ENCODE results near the gene USP12.

Gene USP12

DNA sequence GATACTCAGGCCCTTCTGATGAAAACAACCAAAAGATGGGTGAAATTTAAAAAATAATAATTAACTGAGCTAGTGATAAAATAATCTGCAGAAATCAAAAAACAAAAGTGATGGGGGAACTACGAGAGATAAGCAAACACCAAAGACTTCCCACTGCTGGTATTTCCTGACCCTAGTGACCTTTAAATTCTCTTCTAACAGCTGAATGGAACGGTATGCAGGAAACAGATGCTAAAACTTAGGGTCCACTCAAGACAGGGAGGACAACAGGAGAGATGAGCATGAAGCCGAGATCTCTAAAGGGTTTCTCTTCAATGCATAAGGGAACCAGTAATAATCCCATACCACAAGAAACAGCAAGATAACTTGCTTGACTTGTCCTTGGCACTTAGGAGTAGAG, 50.8 kb downstream of the USP12 start:
- DNase-seq (ENCODE audit: low read depth), result no peak

DNA sequence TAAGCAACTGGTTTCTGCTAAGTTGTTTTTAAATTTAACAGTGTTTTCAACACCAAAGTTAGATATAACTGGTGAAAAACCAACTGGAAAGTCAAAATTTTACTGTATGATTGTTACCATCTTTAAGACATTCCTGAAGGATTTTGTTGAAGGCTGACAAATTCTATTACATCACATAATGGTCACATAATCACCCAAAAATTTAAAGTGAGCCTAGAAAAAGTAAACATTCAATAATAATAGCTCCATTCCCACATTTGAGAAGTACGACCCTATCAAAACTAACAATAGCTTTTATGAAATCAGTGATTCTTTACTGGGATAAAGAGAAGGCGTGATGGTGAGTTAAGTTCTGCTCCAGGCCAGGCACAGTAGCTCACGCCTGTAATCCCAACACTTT, 51.6 kb downstream of the USP12 start:
- DNase-seq (ENCODE audit: low read depth), result no peak

DNA sequence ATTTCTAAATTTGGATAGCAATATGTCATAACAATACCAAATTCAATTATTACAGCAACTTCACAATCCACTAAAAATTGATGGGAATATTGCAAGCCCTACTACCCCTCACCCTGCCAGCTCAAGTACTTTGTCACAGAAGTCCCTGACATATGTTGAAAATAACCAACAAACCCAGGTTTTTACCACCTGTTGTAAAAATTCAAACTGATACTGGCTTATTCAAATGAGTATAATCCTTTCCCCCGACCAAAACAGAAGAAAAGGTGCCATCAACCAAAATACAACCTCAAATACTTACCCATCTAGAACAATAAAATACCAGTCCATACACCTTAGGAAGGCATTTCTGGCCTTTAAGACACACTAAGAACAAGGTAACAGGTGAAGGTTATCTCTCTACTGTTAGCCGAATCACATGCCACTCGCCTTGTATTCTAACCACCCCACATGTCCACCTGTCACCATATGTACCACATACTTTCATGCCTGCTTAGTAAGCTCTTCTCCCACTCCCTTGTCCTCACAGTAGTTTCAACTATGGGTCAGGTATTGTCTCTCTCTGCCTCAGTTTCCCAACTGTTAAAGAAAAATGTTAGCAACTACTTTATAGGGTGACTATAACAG, 53.1 kb downstream of the USP12 start:
- DNase-seq (ENCODE audit: low read depth), result no peak

DNA sequence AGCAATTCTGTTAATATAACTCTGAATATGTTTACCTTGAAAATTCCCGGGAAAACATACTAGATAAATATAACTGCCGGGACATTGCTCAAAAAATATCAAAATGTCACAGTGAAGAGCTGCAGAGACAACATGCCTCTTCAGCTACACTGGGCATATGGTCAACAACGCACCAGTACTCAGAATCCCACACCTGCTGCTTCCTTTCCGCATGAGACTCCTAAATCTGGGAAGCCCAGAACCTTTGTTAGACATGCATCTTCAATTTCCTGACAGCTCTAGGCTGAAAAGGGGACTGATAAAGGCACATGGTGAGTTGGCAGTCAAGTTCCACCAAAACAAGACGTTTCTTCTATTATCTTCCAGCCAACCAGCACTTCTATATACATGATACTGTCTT, 53.7 kb downstream of the USP12 start:
- no peak for DNase-seq (ENCODE audit: low read depth)

DNA sequence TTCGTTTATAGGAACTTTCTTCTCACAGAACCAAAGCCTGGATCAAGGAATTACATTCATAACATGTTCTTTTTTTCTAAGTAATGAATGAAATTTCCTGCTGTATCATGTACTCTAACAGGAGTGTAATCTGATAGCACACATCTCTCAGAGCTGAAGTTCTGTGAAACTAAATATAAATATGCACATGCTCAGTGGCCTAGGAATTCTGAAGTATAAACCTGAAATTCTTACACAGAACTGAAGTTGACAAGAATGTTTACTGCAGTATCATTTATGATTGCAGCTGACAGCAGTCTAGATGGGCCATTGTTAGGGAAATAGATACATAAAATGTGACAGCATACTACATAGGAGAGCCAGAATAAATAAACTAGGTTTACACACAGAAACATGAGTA, 54.5 kb downstream of the USP12 start:
- no peak for DNase-seq (ENCODE audit: low read depth)

- no peak for DNase-seq (ENCODE audit: low read depth)
These were observed 58.2 kb downstream of the USP12 start for GRCh38 chr13:27113436-27113835.

- DNase-seq (ENCODE audit: low read depth), result no peak
These were observed 59.6 kb downstream of the USP12 start for GRCh38 chr13:27112006-27112405.

- no peak for DNase-seq (ENCODE audit: low read depth)
These were observed 61.4 kb downstream of the USP12 start for GRCh38 chr13:27110056-27110746.

GRCh38 chr13:27106144-27106543, 65.5 kb downstream of the USP12 start:
- DNase-seq (ENCODE audit: low read depth), result no peak

GRCh38 chr13:27104606-27105005, 67.0 kb downstream of the USP12 start:
- DNase-seq (ENCODE audit: low read depth), result no peak

- no peak for DNase-seq (ENCODE audit: low read depth)
These were observed 69.8 kb downstream of the USP12 start for GRCh38 chr13:27101847-27102246.

- no peak for DNase-seq (ENCODE audit: low read depth)
These were observed 70.3 kb downstream of the USP12 start for GRCh38 chr13:27101289-27101688.

DNA sequence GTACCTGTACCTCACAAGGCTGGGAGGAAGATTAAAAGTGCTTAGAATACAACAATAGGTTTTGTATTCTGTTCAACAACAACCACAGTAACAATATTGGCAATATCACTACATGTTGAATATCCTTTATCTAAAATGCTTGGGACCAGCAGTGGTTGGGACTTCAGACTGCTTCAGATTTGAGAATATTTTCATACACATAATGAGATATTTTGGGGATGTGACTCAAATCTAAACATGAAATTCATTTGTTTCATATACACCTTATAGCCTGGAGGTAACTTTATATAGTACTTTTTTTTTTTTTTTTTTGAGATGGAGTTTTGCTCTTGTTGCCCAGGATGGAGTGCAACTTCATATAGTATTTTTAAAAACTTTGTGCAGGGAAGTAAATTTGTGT, 73.9 kb downstream of the USP12 start:
- no peak for DNase-seq (ENCODE audit: low read depth)

DNA sequence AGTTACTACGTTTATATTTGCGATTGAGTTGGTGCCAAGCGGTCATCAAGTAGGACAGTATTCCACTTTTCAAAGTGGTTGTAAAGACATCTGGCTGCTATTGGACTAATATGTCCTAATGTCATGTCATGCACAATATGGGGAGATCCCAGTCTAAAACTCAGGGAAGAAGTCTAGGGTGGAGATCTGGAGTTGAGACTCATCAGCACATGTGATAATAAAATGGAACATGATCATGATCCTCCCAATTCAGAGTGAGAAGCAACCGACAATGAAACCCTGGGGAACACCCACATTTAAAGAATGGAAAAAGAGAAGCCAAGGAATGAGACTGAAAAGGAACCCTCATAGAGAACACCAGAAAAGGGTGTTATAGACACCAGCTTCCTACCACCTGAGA, 80.2 kb downstream of the USP12 start:
- no peak for DNase-seq (ENCODE audit: low read depth)

GRCh38 chr13:27088619-27089018, 83.0 kb downstream of the USP12 start:
- DNase-seq (ENCODE audit: low read depth), result no peak

DNA sequence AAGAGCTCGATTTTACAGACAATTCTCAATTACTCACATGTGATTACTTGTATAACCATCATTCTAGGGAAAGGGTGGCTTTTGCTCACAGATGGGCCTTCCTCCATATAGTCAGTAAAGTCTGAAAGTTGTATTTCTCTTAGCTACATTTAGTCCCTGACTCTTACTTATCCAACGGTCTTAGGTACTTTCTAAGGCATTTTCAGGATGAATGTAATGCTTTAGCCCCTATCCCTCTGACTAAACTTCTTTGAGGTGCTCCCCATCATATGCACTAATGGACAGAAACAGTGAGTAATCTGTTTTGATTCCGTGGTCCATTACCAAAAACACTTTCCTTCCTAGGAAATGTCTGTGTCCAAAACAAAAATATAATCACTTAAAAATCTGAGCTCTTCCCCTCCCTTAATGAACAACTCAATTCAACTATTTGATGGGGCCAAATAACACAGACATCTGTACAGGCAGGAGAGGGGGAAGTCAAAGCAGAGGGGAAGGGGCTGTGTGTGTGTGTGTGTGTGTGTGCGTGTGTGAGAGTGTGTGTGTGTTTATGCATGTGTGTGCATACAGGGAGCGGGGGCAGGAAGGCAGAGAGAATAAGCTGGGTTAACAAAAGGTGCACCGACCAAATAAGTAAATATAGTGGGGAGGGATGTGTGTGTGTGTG, 84.9 kb downstream of the USP12 start:
- DNase-seq (ENCODE audit: low read depth), result no peak

DNA sequence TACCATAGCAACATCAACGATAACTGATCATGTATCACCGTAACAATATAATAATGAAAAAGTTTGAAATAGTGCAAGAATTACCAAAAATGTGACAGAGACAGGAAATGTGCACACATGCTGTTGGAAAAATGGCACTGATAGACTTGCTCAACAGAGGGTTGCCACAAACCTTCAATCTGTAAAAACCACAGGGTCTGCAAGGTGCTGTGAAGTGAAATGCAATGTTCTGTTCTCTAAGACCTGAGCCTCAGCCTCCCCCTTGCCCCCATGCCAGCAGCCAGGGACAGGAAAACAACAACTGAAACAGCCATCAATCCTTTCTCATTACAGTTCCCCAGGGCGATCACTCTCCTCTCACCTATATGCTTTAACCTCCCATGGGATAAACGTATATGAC, 88.4 kb downstream of the USP12 start:
- no peak for DNase-seq (ENCODE audit: low read depth)

GRCh38 chr13:27081893-27082679, 89.5 kb downstream of the USP12 start:
- no peak for DNase-seq (ENCODE audit: low read depth)

GRCh38 chr13:27080018-27080948, 91.3 kb downstream of the USP12 start:
- DNase-seq (ENCODE audit: low read depth), result no peak

DNA sequence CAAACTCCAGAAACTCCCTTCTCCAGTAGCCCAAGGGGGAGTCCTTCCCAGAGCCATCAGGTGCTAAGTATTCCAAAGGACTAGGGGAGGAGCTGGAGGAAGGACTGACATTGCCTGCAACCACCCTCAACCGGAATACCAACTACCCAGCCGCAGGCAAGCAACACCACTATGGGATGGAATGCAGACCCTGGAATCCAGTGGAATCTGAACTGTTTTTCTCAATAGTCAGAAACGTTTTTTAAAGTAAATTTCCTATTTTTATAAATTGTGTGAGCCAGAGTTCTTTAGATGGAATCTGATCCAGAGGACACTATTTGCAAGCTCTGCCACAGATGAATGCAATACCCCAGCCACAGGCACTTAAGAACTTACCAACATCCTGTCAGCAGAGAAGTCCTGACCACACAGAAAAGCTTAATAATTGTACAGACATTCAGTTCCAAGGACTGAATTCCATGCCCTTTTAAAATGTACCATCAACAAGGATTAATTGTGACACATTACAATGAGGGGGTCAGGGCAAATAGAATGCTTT, 92.1 kb downstream of the USP12 start:
- no peak for DNase-seq (ENCODE audit: low read depth)

GRCh38 chr13:27077451-27077850, 94.2 kb downstream of the USP12 start:
- DNase-seq (ENCODE audit: low read depth), result no peak
